ENCODE data around the gene NRL.

- TF ChIP-seq CTCF (conservative IDR thresholded peaks at IDR 0.05; ENCODE audit: low read length): no peak
- no peak for TF ChIP-seq EZH2phosphoT487 (IDR thresholded peaks at IDR 0.05; ENCODE audit: borderline replicate concordance, low read depth, low read length)
These were observed 72.0 kb downstream of the NRL start for GRCh38 chr14:24042746-24043145.
